HG02759 (cell line): ENCODE data around the gene ZMYM3.

Source experiments
- ATAC-seq: cut with Tn5 transposase; IDR thresholded peaks from one replicate; pipeline ENCODE4 v1.9.1; 2021; ENCODE audit warnings: mild to moderate bottlenecking, moderate library complexity; ENCODE audit not compliant: unreplicated experiment

ZMYM3 gene

GRCh38 chrX:71253253-71254091 lies 468 bp downstream of the ZMYM3 start:
- ATAC-seq = no peak

GRCh38 chrX:71252221-71252620 lies 1.7 kb downstream of the ZMYM3 start:
- no peak for ATAC-seq

- ATAC-seq = no peak
Observed at GRCh38 chrX:71251466-71251973, 2.4 kb downstream of the ZMYM3 start.

GRCh38 chrX:71250841-71251240 lies 3.1 kb downstream of the ZMYM3 start:
- ATAC-seq = no peak

- no peak for ATAC-seq
Observed at GRCh38 chrX:71245159-71245558, 8.8 kb downstream of the ZMYM3 start.

GRCh38 chrX:71244359-71245128 lies 9.4 kb downstream of the ZMYM3 start:
- no peak for ATAC-seq

GRCh38 chrX:71241301-71241700 lies 12.6 kb downstream of the ZMYM3 start:
- no peak for ATAC-seq

GRCh38 chrX:71239781-71240180 lies 14.2 kb downstream of the ZMYM3 start:
- ATAC-seq = no peak

- ATAC-seq = no peak
Observed at GRCh38 chrX:71236836-71237235, 17.1 kb downstream of the ZMYM3 start.

GRCh38 chrX:71235482-71235881 lies 18.5 kb downstream of the ZMYM3 start:
- no peak for ATAC-seq

- no peak for ATAC-seq
Observed at GRCh38 chrX:71228063-71228642, 25.8 kb downstream of the ZMYM3 start.

- ATAC-seq = no peak
Observed at GRCh38 chrX:71227370-71228062, 26.4 kb downstream of the ZMYM3 start.

- ATAC-seq = no peak
Observed at GRCh38 chrX:71225676-71226075, 28.3 kb downstream of the ZMYM3 start.

- ATAC-seq = no peak
Observed at GRCh38 chrX:71225009-71225408, 28.9 kb downstream of the ZMYM3 start.

- ATAC-seq = no peak
Observed at GRCh38 chrX:71224098-71224708, 29.7 kb downstream of the ZMYM3 start.

- ATAC-seq = no peak
Observed at GRCh38 chrX:71222929-71223328, 31.0 kb downstream of the ZMYM3 start, which contains the start of gene GJB1. Gene GJB1 (plus strand): TSS chrX:71223224. CDS start chrX:71223708, 484 bp downstream.

GRCh38 chrX:71221145-71221544 lies 32.8 kb downstream of the ZMYM3 start:
- ATAC-seq = no peak

- ATAC-seq = no peak
Observed at GRCh38 chrX:71217298-71217697, 36.6 kb downstream of the ZMYM3 start.

GRCh38 chrX:71216485-71216884 lies 37.5 kb downstream of the ZMYM3 start:
- no peak for ATAC-seq

- no peak for ATAC-seq
Observed at GRCh38 chrX:71215338-71215912, 38.5 kb downstream of the ZMYM3 start.
